ENCODE results near the gene RPL13.

Gene RPL13

DNA sequence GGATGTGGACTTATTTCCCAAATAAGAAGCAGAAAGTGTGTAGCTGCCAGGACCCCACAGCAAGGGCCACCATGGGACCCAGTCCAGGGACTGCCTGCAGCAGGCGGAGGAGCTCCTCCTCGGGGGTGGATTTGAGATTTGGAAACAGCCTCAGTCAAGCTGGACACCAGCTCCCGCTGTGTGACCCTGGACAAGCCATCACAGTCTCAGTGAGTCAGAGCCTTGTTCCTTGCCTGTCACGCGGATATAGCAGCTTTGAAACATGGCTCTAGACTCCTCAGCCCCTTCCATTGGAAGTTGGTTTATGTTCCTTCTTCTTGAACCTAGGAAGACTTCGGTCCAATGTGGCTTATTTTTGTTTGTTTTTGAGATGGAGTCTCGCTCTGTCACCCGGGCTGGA lies 40.5 kb downstream of the RPL13 start:
- DNase-seq = no peak

DNA sequence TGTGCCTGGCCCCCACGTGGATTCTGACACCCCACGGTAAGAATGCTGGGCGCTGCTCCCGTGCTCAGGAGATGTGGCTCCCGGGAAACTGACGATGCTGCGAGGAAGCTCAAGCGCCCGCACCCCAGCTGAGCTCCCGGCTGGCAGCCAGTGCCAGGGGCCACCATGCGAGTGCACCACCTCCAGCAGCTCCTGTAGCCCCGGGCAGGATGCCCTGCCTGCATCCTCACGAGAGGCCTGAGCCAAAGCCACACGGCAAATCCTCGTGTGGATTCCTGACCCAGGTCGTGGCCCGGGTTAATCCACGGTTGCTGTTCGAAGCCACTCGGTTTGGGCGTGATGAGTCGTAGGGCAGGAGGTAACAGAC lies 41.4 kb downstream of the RPL13 start:
- DNase-seq = no peak

DNA sequence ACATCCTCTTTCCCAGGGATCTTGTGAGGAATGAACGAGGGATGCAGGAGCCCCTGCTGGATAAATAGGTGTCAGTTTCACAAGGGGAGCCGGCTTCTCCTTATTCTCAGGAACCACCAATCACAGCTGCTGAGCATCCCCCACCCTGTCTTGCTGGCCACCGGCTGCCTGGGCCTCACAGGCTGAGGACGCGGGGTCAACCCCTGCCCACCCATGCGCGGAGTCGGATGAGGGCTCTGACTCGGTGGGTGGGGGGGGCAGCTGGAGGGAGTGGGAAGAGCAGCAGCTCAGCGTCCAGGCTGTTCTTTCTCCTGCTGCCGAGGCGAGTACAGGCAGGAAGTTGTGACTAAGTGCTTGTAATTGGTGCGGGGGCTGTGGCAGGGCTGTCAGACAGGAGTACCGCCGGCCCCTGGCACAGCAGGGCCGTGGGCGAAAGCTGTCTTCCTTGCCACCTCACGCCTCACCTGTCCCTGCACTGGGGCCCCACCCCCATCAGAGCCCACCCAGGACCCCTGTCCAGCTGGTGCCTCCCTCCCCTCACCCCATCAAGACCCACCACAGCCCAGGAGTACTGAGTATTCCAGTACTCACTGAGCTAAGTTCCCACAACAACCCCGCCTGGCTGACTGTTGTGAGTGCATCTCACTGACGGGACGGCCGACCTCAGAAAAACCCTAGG lies 41.9 kb downstream of the RPL13 start:
- DNase-seq = peak; percentile 2

DNA sequence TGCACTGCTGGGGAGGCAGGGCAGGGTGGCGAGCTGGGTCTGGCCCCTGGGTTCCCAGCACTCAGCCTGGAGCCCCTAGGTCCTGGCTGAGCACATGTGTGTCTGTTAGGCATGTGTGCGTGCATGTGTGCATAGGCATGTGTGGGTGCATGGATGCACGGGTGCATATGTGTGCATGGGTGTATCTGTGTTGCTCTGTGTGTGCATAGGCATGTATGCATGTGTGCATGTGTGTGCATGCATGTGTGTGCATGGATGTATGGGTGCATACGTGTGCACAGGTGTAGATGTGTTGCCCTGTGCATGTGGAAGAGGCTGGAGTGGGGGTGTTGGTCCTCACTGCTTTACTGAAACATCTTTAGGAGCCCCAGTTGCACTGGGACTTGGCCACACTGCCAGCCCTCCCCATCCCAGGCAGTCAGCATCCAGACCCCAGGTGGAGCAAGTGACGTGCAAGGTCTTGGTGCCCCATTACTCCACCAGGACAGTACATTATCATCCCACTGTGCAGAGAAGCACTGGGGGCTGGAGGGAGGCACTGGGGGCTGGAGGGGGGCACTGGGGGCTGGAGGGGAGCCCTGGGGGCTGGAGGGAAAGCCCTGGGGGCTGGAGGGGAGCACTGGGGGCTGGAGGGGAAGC lies 42.6 kb downstream of the RPL13 start:
- DNase-seq = no peak

DNA sequence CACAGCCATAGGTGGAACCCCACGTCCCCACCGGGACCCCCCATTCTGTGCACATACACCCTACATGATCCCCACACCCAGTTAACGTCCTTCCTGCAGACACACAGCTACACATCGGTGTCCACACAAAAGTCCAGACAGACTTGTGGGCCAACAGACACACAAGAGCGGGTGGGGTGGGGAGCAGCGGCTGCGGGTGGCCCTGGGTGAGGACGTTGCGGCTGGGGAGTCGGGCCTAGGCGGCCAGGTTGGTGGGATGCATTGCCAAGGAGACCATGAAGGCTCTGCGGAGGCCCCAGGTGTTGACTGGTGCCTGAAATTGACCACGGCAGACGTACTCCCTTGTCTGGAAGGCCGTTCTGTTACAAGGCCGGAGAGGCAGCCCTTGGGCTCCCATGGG lies 44.3 kb downstream of the RPL13 start:
- no peak for DNase-seq

DNA sequence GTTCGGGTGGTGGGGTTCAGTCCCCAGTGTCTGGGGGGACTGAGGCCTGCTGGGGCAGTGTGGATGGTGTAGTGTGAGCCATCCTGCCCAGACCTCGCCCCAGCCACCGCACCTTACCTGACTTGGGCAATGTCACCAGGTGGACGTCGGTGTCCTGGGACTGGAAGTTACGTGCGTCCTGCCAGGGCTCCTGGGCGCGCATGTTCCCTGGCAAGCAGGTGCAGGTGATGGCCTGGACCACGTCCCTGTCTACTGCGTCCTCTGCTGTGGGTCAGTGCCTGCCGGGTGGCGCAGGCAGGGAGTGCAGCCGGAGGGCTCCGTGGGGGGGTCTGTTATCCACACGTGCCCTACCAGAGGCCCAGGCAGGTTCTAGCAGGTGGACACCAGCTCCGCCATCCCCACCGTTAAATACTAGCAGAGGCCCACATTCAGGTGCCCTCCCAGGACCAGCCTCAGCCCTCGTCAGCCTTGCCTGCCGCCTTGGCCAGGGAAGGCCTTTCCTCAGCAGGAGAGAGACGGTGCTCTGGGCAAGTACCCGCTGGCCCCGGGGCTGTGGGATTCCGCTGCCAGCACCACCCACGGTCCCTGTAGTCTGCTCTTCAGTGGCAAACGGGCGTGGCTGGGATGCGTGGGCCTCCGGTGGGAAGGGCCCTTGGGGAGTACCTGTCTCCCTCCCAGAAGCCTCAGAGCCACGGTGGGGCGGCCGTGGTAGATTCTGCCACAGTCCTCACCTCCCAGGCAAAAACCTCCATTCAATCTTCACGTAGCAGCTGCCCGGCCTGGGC lies 44.9 kb downstream of the RPL13 start:
- DNase-seq = no peak

DNA sequence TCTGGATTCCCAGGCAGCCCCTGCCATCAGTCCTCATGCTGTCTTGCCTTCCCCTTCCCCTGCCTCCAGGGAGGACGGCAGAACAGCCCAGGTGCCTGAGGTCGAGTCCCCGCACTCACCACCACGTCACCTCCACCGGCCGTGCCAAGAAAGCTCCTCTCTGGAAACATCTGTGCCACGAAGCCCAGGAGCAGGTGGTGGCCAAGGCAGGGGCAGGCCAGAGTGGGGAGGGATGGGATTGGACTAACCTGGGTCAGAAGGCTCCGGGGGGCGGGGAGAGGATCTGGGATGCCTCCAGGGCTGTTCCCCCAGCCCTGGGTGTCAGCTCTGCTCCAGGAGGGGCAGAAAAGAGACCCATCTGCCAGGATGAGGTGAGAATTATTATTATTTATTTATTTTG lies 45.5 kb downstream of the RPL13 start:
- DNase-seq = no peak

DNA sequence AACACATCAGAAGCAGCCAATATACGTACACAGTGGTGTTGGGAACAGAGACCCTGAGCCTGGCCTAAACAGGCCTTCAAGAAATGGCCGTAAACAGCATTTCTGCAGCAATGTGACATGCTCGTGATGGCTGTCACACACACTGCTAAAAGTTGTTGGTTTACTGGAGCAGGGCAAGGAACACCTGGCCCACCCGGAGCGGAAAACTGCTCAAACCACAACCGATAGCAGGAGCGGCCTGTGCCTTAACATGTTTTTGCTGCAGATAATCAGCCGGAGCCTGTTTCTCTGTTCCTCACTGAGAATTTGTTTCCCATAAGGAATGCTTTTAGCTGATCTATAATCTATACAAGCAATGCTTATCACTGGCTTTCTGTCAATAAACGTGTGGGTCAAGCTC lies 47.0 kb downstream of the RPL13 start:
- no peak for DNase-seq

DNA sequence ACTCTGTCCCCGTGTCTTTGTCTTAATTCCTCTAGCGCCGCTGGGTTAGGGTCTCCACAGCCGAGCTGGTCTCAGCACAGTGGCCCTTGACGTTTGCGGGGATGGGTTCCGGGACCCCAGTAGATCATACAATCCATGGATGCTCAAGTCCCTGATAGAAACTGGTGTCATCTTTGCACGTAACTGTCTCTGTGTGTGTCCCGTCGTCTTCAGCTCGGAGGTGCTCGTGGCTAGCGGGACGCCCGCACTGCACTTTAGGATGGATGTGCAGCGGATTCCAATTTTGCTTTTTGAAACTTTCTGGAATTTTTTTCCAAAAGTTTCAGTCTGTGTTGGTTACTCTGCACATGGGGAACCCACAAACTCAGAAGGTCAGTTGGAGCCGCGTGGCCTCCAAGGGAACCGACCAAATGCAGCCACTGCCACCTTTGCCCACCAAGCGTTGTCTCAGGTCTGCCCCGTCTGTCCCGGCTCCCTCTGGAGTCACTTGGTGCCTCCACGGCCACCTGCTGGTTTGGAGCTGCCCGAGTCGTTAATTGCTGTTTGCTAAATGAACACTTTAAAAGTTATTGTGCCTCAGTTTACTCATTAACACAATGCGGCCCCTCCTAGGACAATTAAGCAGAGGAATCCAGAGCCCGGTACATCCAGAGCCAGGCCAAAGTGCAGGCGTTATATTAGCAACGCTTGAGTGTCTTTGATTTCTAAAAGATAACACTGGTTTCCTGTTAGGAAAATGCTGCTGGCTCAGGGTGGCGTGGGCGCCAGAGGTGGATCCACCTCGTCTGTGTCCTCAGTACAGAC lies 47.7 kb downstream of the RPL13 start:
- DNase-seq = no peak

DNA sequence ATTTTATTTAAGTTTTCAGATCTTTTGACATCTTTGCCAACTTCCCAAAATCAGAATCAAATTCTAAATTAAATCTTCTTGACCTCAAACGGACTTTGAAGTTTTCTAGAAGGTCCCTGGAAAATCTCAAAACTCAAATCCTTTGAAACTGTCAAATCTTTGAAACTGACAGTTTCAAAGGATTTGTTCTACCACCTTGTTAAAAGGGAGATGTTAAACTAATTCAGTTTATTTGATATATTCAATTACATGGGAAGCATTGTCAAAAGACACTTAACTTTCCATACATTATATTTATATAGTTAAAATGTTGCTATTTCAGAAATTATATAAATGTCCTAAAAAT lies 49.6 kb downstream of the RPL13 start:
- DNase-seq = no peak

DNA sequence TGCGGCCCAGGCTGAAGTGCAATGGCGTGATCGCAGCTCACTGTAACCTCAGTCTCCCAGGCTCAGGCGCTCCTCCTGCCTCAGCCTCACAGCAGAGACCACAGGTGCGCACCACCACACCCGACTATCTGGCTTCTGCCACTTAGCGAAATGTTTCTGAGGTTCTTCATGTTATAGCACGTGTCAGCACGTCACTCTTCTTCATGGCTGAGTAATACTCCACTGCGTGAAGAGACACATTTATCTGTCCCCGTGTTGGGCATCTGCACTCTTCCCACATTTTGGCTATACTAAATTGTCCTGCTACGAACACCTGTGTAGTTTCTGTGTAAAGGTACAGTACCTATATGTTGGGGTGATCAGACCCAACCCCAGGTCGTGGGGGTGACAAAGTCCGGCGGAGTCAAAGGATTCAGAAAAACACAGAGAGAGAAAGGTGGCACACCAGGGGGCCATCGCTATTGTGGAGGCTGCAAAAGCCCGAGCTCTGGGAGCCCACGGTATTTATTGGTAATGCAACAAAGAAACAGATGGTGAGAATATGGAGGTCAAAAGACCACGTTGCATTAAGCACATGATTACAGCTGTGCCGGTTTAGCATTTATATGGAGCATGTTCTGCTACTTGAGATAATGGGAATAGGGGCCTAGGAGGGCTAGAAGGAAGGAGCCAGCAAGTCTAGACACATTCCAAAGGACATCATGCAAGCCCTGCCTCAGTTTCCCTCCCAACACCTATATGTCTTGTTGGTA lies 52.1 kb downstream of the RPL13 start:
- no peak for DNase-seq

DNA sequence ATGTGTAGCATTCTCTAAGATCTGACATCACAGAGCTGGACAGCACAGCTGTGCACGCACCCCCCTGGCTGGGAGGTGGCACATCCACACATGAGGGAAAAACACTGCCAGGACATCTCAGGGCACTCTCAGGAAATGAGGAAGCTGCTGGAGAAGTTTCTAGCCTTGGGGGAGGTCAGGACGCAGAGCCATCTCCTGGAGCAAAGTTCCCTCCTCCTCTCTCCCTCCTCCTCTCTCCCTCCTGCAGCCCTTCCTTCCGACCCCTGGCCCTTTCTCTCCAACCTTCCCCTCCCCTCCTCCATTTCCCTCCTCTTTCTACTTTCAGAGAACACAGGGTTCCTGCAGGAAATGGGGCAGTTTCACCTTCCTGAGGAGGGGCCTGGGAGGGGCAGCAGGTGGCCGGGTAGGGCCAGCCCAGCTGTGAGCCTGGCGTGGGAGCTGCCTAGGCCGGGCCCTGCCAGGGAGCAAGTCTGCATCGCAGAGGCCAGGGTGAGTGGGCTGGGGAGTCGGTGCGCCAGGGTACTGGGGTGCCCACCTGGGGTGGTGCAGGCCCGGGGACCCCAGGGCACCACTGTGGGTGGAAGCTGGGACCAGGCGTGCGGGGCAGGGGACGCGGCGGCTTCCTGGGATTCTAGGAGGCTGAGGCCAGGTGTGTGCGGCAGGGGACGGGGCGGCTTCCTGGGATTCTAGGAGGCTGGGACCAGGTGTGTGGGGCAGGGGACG lies 52.9 kb downstream of the RPL13 start, which contains the start of gene DPEP1:
Gene DPEP1 (plus strand): TSS at position 412 of the 723 bp plus-strand sequence. CDS start 16,769 bp downstream, outside the sequence.
- DNase-seq = no peak

DNA sequence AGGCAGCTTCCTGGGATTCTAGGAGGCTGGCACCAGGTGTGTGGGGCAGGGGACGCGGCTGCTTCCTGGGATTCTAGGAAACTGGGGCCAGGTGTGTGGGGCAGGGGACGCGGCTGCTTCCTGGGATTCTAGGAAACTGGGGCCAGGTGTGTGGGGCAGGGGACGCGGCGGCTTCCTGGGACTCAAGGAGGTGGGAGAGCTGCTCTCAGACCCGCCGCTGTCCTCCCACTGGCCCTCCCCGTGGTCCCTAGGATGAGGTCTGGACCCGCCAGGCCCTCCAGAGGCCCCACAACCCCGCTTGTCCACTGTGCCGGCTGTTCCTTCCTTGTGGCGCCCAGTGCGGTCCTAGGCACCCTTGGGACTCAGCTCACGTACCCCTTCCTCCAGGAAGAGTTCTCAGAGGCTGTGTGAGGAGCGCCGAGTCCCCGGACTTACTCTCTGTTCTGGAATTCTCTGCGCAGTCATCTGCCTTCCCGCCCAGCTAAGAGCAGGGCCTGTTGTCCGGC lies 53.5 kb downstream of the RPL13 start:
- DNase-seq = no peak
